GM19395 (cell line): ENCODE measurements around the gene ACSL4.
A peak's percentile ranks its signal among the peaks of the same experiment; 100 is the strongest.
"Not testable (repeated sequence)": the region's sequence is repeated elsewhere in the genome, so short reads cannot be mapped to it uniquely, and the experiment has no call there.

Experiments used
- ATAC-seq: cut with Tn5 transposase; IDR thresholded peaks from one replicate; pipeline ENCODE4 v1.9.1; 2021; ENCODE audit warnings: mild to moderate bottlenecking, moderate library complexity; ENCODE audit not compliant: unreplicated experiment

The ACSL4 gene

GRCh38 chrX:109732017-109732801 is 848 bp downstream of the ACSL4 start:
- ATAC-seq, result peak; percentile 46

- ATAC-seq, result no peak
These were observed 4.9 kb downstream of the ACSL4 start for GRCh38 chrX:109728173-109728535.

GRCh38 chrX:109724971-109725370 is 8.1 kb downstream of the ACSL4 start:
- ATAC-seq, result not testable (repeated sequence)

- no peak for ATAC-seq
These were observed 12.1 kb downstream of the ACSL4 start for GRCh38 chrX:109720947-109721346.

GRCh38 chrX:109719264-109719663 is 13.8 kb downstream of the ACSL4 start:
- ATAC-seq, result no peak

GRCh38 chrX:109716431-109717028 is 16.5 kb downstream of the ACSL4 start:
- ATAC-seq, result no peak

GRCh38 chrX:109714340-109714958 is 18.6 kb downstream of the ACSL4 start:
- no peak for ATAC-seq

- ATAC-seq, result no peak
These were observed 22.9 kb downstream of the ACSL4 start for GRCh38 chrX:109710181-109710580.

- ATAC-seq, result peak; percentile 75
These were observed 23.9 kb downstream of the ACSL4 start for GRCh38 chrX:109709129-109709631.

- no peak for ATAC-seq
These were observed 25.3 kb downstream of the ACSL4 start for GRCh38 chrX:109707720-109708119.

GRCh38 chrX:109707319-109707718 is 25.7 kb downstream of the ACSL4 start:
- no peak for ATAC-seq

GRCh38 chrX:109704563-109704962 is 28.5 kb downstream of the ACSL4 start:
- ATAC-seq, result peak; percentile 88

GRCh38 chrX:109697855-109698254 is 35.2 kb downstream of the ACSL4 start:
- ATAC-seq, result no peak

- ATAC-seq, result no peak
These were observed 36.8 kb downstream of the ACSL4 start for GRCh38 chrX:109696146-109696740.

- no peak for ATAC-seq
These were observed 37.4 kb downstream of the ACSL4 start for GRCh38 chrX:109695637-109696036.

GRCh38 chrX:109691752-109692151 is 41.3 kb downstream of the ACSL4 start:
- ATAC-seq, result no peak

- no peak for ATAC-seq
These were observed 41.8 kb downstream of the ACSL4 start for GRCh38 chrX:109691277-109691676.

- no peak for ATAC-seq
These were observed 45.2 kb downstream of the ACSL4 start for GRCh38 chrX:109687903-109688302.

GRCh38 chrX:109685656-109686078 is 47.4 kb downstream of the ACSL4 start:
- ATAC-seq, result no peak

- ATAC-seq, result no peak
These were observed 48.9 kb downstream of the ACSL4 start for GRCh38 chrX:109684136-109684535.

GRCh38 chrX:109681475-109682081 is 51.5 kb downstream of the ACSL4 start:
- no peak for ATAC-seq
